MM.1S (cell line): ENCODE data around the gene PRG3.

Experiments used
- CTCF ChIP-seq: fragments of 300-600 bp; sonication (generic); IDR thresholded peaks from 2 replicates; pipeline ENCODE4 v1.5.1; 2016; ENCODE audit warnings: antibody characterized with exemption, low read length, mixed read lengths
- EZH2 ChIP-seq: fragments of 300-600 bp; sonication (generic); optimal IDR thresholded peaks from 2 replicates; pipeline ENCODE3; 2017; ENCODE audit warnings: low read depth, mild to moderate bottlenecking, antibody characterized with exemption, low read length, mixed read lengths
- EZH2phosphoT487 ChIP-seq: fragments of 300-600 bp; sonication (generic); IDR thresholded peaks from 2 replicates; pipeline ENCODE4 v1.6.1; 2018; ENCODE audit warnings: antibody characterized with exemption, low read length

GRCh38 chr11:57417056-57417455, 36.1 kb upstream of the PRG3 start:
- TF ChIP-seq CTCF (no peak), EZH2 (no peak), EZH2phosphoT487 (no peak)
